B cell (primary cell): Measurements from ENCODE around the gene DNAJB12. TPM values are rescaled to one million over a fixed set of nuclear protein-coding genes. Genes with fewer than 3 reads are reported as not detected.

Experiments
- ATAC-seq: fragments of 200-7000 bp; cut with Tn5 transposase; one replicate; pipeline ENCODE4 v1.10.0; 2021; ENCODE audit warnings: low read depth, mild to moderate bottlenecking, moderate number of reproducible peaks, moderate library complexity
- CTCF ChIA-PET: fragments of 350-600 bp; sonication (Branson Sonifier 250); formaldehyde crosslinking; loops from one replicate; lab custom pipeline; 2021; ENCODE audit warnings: antibody characterized with exemption, inconsistent platforms; lab: Charles Lee
- POLR2A ChIA-PET: fragments of 350-600 bp; sonication (Branson Sonifier 250); formaldehyde crosslinking; loops from one replicate; lab custom pipeline; 2021; ENCODE audit warnings: antibody characterized with exemption; lab: Charles Lee
- DNase-seq: peaks from one replicate; pipeline ENCODE4 v3.0.0; 2013
- H2AFZ ChIP-seq: 2 replicates; pipeline ENCODE4 v1.6.1; 2012; ENCODE audit warnings: mild to moderate bottlenecking, low read depth, low read length; ENCODE audit not compliant: insufficient read depth, poor library complexity, severe bottlenecking
- H3K27ac ChIP-seq, 2 donors: 1 replicate in 1 of 2; 2 replicates in 1 of 2; pipeline ENCODE4 v1.5.1; 2012 to 2013; ENCODE audit warnings: low read length in 2 of 2, mild to moderate bottlenecking in 2 of 2, moderate library complexity in 1 of 2
- H3K27me3 ChIP-seq, 4 experiments: fragments of 200-600 bp in 1 of 4; sonication (generic) in 1 of 4; replicated peaks in 1 of 4; 1 replicate in 2 of 4; 2 replicates in 2 of 4; pipeline versions ENCODE4 v1.6.1 to v1.7.0; 2013 to 2016; ENCODE audit warnings: low read length in 3 of 4, mild to moderate bottlenecking in 2 of 4, mixed read lengths in 1 of 4, moderate library complexity in 1 of 4; ENCODE audit not compliant: insufficient read depth in 4 of 4, control insufficient read depth in 3 of 4; ENCODE audit errors: control extremely low read depth in 1 of 4
- H3K36me3 ChIP-seq, 2 experiments: replicated peaks in 1 of 2; 1 replicate in 1 of 2; 2 replicates in 1 of 2; pipeline versions ENCODE4 v1.6.1 to v1.7.1; 2013; ENCODE audit warnings: low read length in 1 of 2; ENCODE audit not compliant: insufficient read depth in 2 of 2, control insufficient read depth in 1 of 2; ENCODE audit errors: control extremely low read depth in 1 of 2, extremely low read depth in 1 of 2
- H3K4me1 ChIP-seq, 2 donors: fragments of 200-600 bp in 1 of 2; sonication (generic) in 1 of 2; 1 replicate in 1 of 2; 2 replicates in 1 of 2; pipeline versions ENCODE4 v1.5.1 to v1.6.1; 2013 to 2017; ENCODE audit warnings: low read length in 2 of 2; ENCODE audit not compliant: control insufficient read depth in 2 of 2, insufficient read depth in 2 of 2
- H3K4me2 ChIP-seq: replicated peaks from 2 replicates; pipeline ENCODE3; 2012; ENCODE audit warnings: mild to moderate bottlenecking, low read depth, low read length; ENCODE audit not compliant: poor library complexity, severe bottlenecking
- H3K4me3 ChIP-seq, 5 experiments: fragments of 200-600 bp in 1 of 5; sonication (generic) in 1 of 5; 1 replicate in 3 of 5; 2 replicates in 2 of 5; pipeline versions ENCODE4 v1.5.1 to v1.7.0; 2011 to 2016; ENCODE audit warnings: low read length in 4 of 5, mild to moderate bottlenecking in 4 of 5, low read depth in 2 of 5, control low read depth in 1 of 5, moderate library complexity in 1 of 5; ENCODE audit not compliant: insufficient read depth in 1 of 5; ENCODE audit errors: control extremely low read depth in 1 of 5, extremely low read depth in 1 of 5
- H3K79me2 ChIP-seq: fragments of 200-600 bp; sonication (generic); one replicate; pipeline ENCODE4 v1.6.0; 2016; ENCODE audit warnings: low read length; ENCODE audit not compliant: control insufficient read depth, insufficient read depth
- H3K9ac ChIP-seq: fragments of 200-600 bp; sonication (generic); 2 replicates; pipeline ENCODE4 v1.6.1; 2017; ENCODE audit warnings: mild to moderate bottlenecking, low read length, moderate library complexity
- H3K9me3 ChIP-seq, 3 donors: one replicate each; pipeline versions ENCODE4 v1.6.1 to v1.7.1; 2013; ENCODE audit warnings: low read length in 2 of 3; ENCODE audit not compliant: control insufficient read depth in 2 of 3, insufficient read depth in 1 of 3; ENCODE audit errors: control extremely low read depth in 1 of 3
- H4K20me1 ChIP-seq: 2 replicates; pipeline ENCODE4 v1.6.0; 2012; ENCODE audit warnings: mild to moderate bottlenecking, low read length; ENCODE audit not compliant: insufficient read depth, control insufficient read depth, poor library complexity, severe bottlenecking
- H3K27ac Mint-ChIP-seq: one replicate; pipeline ENCODE4 v1.8.0; 2021; ENCODE audit warnings: mixed read lengths
- H3K27me3 Mint-ChIP-seq: one replicate; pipeline ENCODE4 v1.8.0; 2021; ENCODE audit warnings: mixed read lengths
- H3K4me1 Mint-ChIP-seq: one replicate; pipeline ENCODE4 v1.8.0; 2021; ENCODE audit warnings: mixed read lengths
- H3K4me3 Mint-ChIP-seq: one replicate; pipeline ENCODE4 v1.8.0; 2021; ENCODE audit warnings: mixed read lengths
- H3K9me3 Mint-ChIP-seq: one replicate; pipeline ENCODE4 v1.8.0; 2022; ENCODE audit warnings: mixed read lengths; ENCODE audit not compliant: insufficient read depth
- EZH2 ChIP-seq: IDR thresholded peaks from 2 replicates; pipeline ENCODE4 v1.6.1; 2012; ENCODE audit warnings: borderline replicate concordance, low read depth, mild to moderate bottlenecking, moderate library complexity, low read length; ENCODE audit not compliant: insufficient read depth, poor library complexity, severe bottlenecking
- WGBS: methylation state at CpG from one replicate; pipeline ENCODE4 v1.1.5; 2013; ENCODE audit warnings: missing lambda C conversion rate; ENCODE audit not compliant: insufficient coverage; 5-methylcytosine and 5-hydroxymethylcytosine counted together
- intact Hi-C: fragments of 100-400 bp; cut with micrococcal nuclease; formaldehyde crosslinking; loops from one replicate; pipeline ENCODE4 v1.10.0; 2022
- polyA plus RNA-seq: library from polyadenylated mRNA; depleted of rRNA; stranded (reverse); fragments of >200 nt; gene quantifications from 2 replicates; pipeline ENCODE4 v1.2.3, GENCODE V29; 2012
- total RNA-seq, 2 donors: library from RNA; stranded (reverse); fragments of 120-200 nt in 1 of 2; gene quantifications; 1 replicate in 1 of 2; 2 replicates in 1 of 2; pipeline versions ENCODE4 v1.2.3 to v1.2.4, GENCODE V29; 2013 to 2022
- TF ChIP-seq, protein P1 (sequence below): fragments of 200-600 bp; IDR thresholded peaks from one replicate; pipeline ENCODE4 v1.8.0; 2022; ENCODE audit warnings: antibody characterized with exemption, mild to moderate bottlenecking

The DNAJB12 gene
- total and polyA plus RNA-seq, 2 donors (not counting 1 experiment from before 2014, with no cell fraction given): 16.1 to 42.3 TPM

- Mint-ChIP-seq H3K27me3 (no peaks in the 10 kb centered on the region), H3K4me3 (no peak overlapping the region), H3K27ac (no peak overlapping the region), H3K9me3 (no peaks in the 10 kb centered on the region), H3K4me1 (peaks cover 5% of the 10 kb centered on the region)
- POLR2A ChIA-PET: no interaction called here
- CTCF ChIA-PET: no interaction called here
- no peak overlapping the region for H3K9ac ChIP-seq
- H3K9me3 ChIP-seq: no peaks in the 10 kb centered on the region
- H2AFZ ChIP-seq: no peak overlapping the region
- H3K27ac ChIP-seq: no peak overlapping the region
- H3K79me2 ChIP-seq: no peaks in the 10 kb centered on the region
- WGBS: 100% methylated on average over 2 of the region's 5 CpGs
- ATAC-seq (no peak), DNase-seq (no peak)
- H3K36me3 ChIP-seq: peaks cover 3 to 6% of the 10 kb centered on the region in 2 experiments
- TF ChIP-seq, protein P1, sequence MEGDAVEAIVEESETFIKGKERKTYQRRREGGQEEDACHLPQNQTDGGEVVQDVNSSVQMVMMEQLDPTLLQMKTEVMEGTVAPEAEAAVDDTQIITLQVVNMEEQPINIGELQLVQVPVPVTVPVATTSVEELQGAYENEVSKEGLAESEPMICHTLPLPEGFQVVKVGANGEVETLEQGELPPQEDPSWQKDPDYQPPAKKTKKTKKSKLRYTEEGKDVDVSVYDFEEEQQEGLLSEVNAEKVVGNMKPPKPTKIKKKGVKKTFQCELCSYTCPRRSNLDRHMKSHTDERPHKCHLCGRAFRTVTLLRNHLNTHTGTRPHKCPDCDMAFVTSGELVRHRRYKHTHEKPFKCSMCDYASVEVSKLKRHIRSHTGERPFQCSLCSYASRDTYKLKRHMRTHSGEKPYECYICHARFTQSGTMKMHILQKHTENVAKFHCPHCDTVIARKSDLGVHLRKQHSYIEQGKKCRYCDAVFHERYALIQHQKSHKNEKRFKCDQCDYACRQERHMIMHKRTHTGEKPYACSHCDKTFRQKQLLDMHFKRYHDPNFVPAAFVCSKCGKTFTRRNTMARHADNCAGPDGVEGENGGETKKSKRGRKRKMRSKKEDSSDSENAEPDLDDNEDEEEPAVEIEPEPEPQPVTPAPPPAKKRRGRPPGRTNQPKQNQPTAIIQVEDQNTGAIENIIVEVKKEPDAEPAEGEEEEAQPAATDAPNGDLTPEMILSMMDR: no peak
- TF ChIP-seq EZH2: no peak
- intact Hi-C loops: no loop called here
- no peak overlapping the region for H3K4me2 ChIP-seq
- no peaks in the 10 kb centered on the region for H3K27me3 ChIP-seq
- peaks cover 0 to 4% of the 10 kb centered on the region in 2 donors for H3K4me1 ChIP-seq
- H4K20me1 ChIP-seq: no peaks in the 10 kb centered on the region
- H3K4me3 ChIP-seq: no peak overlapping the region
Measured at GRCh38 chr10:72388062-72388461, 33.3 kb upstream of the DNAJB12 start.

GRCh38 chr10:72386916-72387586 lies 32.3 kb upstream of the DNAJB12 start:
- H2AFZ ChIP-seq: no peak overlapping the region
- TF ChIP-seq, protein P1: no peak
- TF ChIP-seq EZH2: no peak
- Mint-ChIP-seq H3K27ac (no peak overlapping the region), H3K4me3 (no peak overlapping the region), H3K4me1 (peaks cover 5% of the 10 kb centered on the region), H3K27me3 (no peaks in the 10 kb centered on the region), H3K9me3 (no peaks in the 10 kb centered on the region)
- no peak for ATAC-seq
- H3K4me2 ChIP-seq: no peak overlapping the region
- ChIA-PET CTCF (no interaction called here), POLR2A (no interaction called here)
- no peak overlapping the region for H3K4me3 ChIP-seq
- no peaks in the 10 kb centered on the region for H4K20me1 ChIP-seq
- no peaks in the 10 kb centered on the region for H3K36me3 ChIP-seq
- WGBS: no CpG with 5 or more reads among the region's 3 CpGs
- DNase-seq: no peak
- peaks cover 0 to 4% of the 10 kb centered on the region in 2 donors for H3K4me1 ChIP-seq
- no peaks in the 10 kb centered on the region for H3K27me3 ChIP-seq
- no peak overlapping the region for H3K9ac ChIP-seq
- no peaks in the 10 kb centered on the region for H3K79me2 ChIP-seq
- no peaks in the 10 kb centered on the region for H3K9me3 ChIP-seq
- intact Hi-C loops: no loop called here
- no peak overlapping the region for H3K27ac ChIP-seq
